ENCODE measurements around the gene MEDAG. TPM values are rescaled to one million over a fixed set of nuclear protein-coding genes. Genes with fewer than 3 reads are reported as not detected.

The MEDAG gene
- total and polyA plus RNA-seq, 2 donors (not counting 1 experiment from before 2014, with no cell fraction given), result 0.12 TPM; not detected in 1

GRCh38 chr13:30857636-30858035 lies 48.4 kb upstream of the MEDAG start:
- Mint-ChIP-seq H3K27ac (no peak overlapping the region), H3K4me3 (no peak overlapping the region), H3K4me1 (no peaks in the 10 kb centered on the region), H3K9me3 (ENCODE audit: insufficient read depth) (no peaks in the 10 kb centered on the region), H3K27me3 (no peaks in the 10 kb centered on the region)
- peaks cover 0 to 3% (median 0%) of the 10 kb centered on the region in 4 experiments for H3K27me3 ChIP-seq (replicated peaks in 1 of 4; ENCODE audit: control extremely low read depth in 1 of 4, control insufficient read depth in 3 of 4, insufficient read depth in 4 of 4, low read length in 3 of 4)
- POLR2A ChIA-PET, result no interaction called here
- H3K9ac ChIP-seq (ENCODE audit: low read length), result no peak overlapping the region
- peaks cover 0 to 9% (median 0%) of the 10 kb centered on the region in 3 donors for H3K9me3 ChIP-seq (ENCODE audit: control extremely low read depth in 1 of 3, control insufficient read depth in 2 of 3, insufficient read depth in 1 of 3, low read length in 2 of 3)
- CTCF ChIA-PET, result interaction anchor here (4.9 kb wide), 1 partner anchor 9 kb away, joined by 30 read pairs; no protein-coding TSS in a partner anchor
- no peak overlapping the region for H2AFZ ChIP-seq (ENCODE audit: insufficient read depth, low read depth, low read length, poor library complexity, severe bottlenecking)
- DNase-seq, result no peak
- intact Hi-C loops (cut with micrococcal nuclease), result no loop called here
- no peak for ATAC-seq (ENCODE audit: low read depth)
- TF ChIP-seq EZH2 (IDR thresholded peaks at IDR 0.05; ENCODE audit: borderline replicate concordance, insufficient read depth, low read depth, low read length, poor library complexity, severe bottlenecking), result no peak
- TF ChIP-seq, protein P1, sequence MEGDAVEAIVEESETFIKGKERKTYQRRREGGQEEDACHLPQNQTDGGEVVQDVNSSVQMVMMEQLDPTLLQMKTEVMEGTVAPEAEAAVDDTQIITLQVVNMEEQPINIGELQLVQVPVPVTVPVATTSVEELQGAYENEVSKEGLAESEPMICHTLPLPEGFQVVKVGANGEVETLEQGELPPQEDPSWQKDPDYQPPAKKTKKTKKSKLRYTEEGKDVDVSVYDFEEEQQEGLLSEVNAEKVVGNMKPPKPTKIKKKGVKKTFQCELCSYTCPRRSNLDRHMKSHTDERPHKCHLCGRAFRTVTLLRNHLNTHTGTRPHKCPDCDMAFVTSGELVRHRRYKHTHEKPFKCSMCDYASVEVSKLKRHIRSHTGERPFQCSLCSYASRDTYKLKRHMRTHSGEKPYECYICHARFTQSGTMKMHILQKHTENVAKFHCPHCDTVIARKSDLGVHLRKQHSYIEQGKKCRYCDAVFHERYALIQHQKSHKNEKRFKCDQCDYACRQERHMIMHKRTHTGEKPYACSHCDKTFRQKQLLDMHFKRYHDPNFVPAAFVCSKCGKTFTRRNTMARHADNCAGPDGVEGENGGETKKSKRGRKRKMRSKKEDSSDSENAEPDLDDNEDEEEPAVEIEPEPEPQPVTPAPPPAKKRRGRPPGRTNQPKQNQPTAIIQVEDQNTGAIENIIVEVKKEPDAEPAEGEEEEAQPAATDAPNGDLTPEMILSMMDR (IDR thresholded peaks at IDR 0.05), result no peak
- 93% methylated on average over 4 of the region's 6 CpGs for WGBS (ENCODE audit: insufficient coverage)
- H3K36me3 ChIP-seq (replicated peaks in 1 of 2; ENCODE audit: control extremely low read depth in 1 of 2, control insufficient read depth in 1 of 2, extremely low read depth in 1 of 2, insufficient read depth in 2 of 2, low read length in 1 of 2), result no peaks in the 10 kb centered on the region
- no peak overlapping the region for H3K4me3 ChIP-seq (ENCODE audit: control extremely low read depth in 1 of 5, extremely low read depth in 1 of 5, insufficient read depth in 1 of 5, low read depth in 2 of 5, low read length in 4 of 5)
- H4K20me1 ChIP-seq (ENCODE audit: control insufficient read depth, insufficient read depth, low read length, poor library complexity, severe bottlenecking), result no peaks in the 10 kb centered on the region
- no peak overlapping the region for H3K27ac ChIP-seq (ENCODE audit: low read length in 2 of 2)
- no peak overlapping the region for H3K4me2 ChIP-seq (replicated peaks; ENCODE audit: low read depth, low read length, poor library complexity, severe bottlenecking)
- no peaks in the 10 kb centered on the region for H3K79me2 ChIP-seq (ENCODE audit: control insufficient read depth, insufficient read depth, low read length)
- H3K4me1 ChIP-seq (ENCODE audit: control insufficient read depth in 2 of 2, insufficient read depth in 2 of 2, low read length in 2 of 2), result no peaks in the 10 kb centered on the region

DNA sequence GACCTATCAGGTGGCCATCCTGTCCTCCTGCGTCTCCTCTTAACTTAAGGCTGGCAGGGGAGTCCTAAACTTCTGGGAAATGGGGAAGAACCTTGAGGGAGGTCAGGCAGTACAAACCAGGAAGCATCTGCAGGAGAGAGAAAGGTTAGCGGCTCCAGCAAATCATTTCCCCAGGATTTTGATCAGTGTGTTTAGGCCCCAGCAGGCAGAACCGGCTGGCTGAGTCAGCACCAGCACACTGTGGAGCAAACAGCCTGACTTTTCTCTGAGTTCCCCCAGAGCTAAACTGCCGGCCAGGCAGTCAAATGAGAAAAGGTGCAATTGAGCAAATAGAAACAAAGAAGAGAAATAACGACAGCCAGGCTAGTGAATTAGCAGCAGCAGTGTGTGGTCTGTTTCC lies 46.7 kb upstream of the MEDAG start:
- H3K4me1 Mint-ChIP-seq, result no peaks in the 10 kb centered on the region
- no peak overlapping the region for H3K4me3 Mint-ChIP-seq
- TF ChIP-seq EZH2 (IDR thresholded peaks at IDR 0.05; ENCODE audit: borderline replicate concordance, insufficient read depth, low read depth, low read length, poor library complexity, severe bottlenecking), result no peak
- TF ChIP-seq, protein P1 (IDR thresholded peaks at IDR 0.05), result no peak
- H3K9me3 Mint-ChIP-seq (ENCODE audit: insufficient read depth), result no peaks in the 10 kb centered on the region
- Histone ChIP-seq H3K9me3 (ENCODE audit: control extremely low read depth in 1 of 3, control insufficient read depth in 2 of 3, insufficient read depth in 1 of 3, low read length in 2 of 3) (peaks cover 0 to 9% (median 0%) of the 10 kb centered on the region in 3 donors), H3K79me2 (ENCODE audit: control insufficient read depth, insufficient read depth, low read length) (no peaks in the 10 kb centered on the region), H3K4me1 (ENCODE audit: control insufficient read depth in 2 of 2, insufficient read depth in 2 of 2, low read length in 2 of 2) (no peaks in the 10 kb centered on the region), H3K9ac (ENCODE audit: low read length) (no peak overlapping the region), H4K20me1 (ENCODE audit: control insufficient read depth, insufficient read depth, low read length, poor library complexity, severe bottlenecking) (no peaks in the 10 kb centered on the region), H3K4me2 (replicated peaks; ENCODE audit: low read depth, low read length, poor library complexity, severe bottlenecking) (no peak overlapping the region), H3K4me3 (ENCODE audit: control extremely low read depth in 1 of 5, extremely low read depth in 1 of 5, insufficient read depth in 1 of 5, low read depth in 2 of 5, low read length in 4 of 5) (no peak overlapping the region), H3K36me3 (replicated peaks in 1 of 2; ENCODE audit: control extremely low read depth in 1 of 2, control insufficient read depth in 1 of 2, extremely low read depth in 1 of 2, insufficient read depth in 2 of 2, low read length in 1 of 2) (no peaks in the 10 kb centered on the region), H3K27ac (ENCODE audit: low read length in 2 of 2) (no peak overlapping the region), H2AFZ (ENCODE audit: insufficient read depth, low read depth, low read length, poor library complexity, severe bottlenecking) (no peak overlapping the region), H3K27me3 (replicated peaks in 1 of 4; ENCODE audit: control extremely low read depth in 1 of 4, control insufficient read depth in 3 of 4, insufficient read depth in 4 of 4, low read length in 3 of 4) (peaks cover 0 to 3% (median 0%) of the 10 kb centered on the region in 4 experiments)
- DNase-seq (no peak), ATAC-seq (ENCODE audit: low read depth) (no peak)
- peaks cover 5% of the 10 kb centered on the region for H3K27me3 Mint-ChIP-seq
- ChIA-PET POLR2A (no interaction called here), CTCF (interaction anchor here (4.9 kb wide), 1 partner anchor 7 kb away, joined by 30 read pairs; no protein-coding TSS in a partner anchor)
- intact Hi-C loops (cut with micrococcal nuclease), result no loop called here
- WGBS (ENCODE audit: insufficient coverage), result 86% methylated on average over 5 of the region's 5 CpGs
- no peak overlapping the region for H3K27ac Mint-ChIP-seq
